ENCODE measurements around the gene PCDH9.

PCDH9 gene

GRCh38 chr13:67045357-67045756, 184.8 kb downstream of the PCDH9 start:
- no peaks in the 10 kb centered on the region for H3K27me3 ChIP-seq (ENCODE audit: insufficient read depth, low read depth)
- H3K36me3 ChIP-seq (ENCODE audit: insufficient read depth): no peaks in the 10 kb centered on the region
- no peak overlapping the region for H3K4me3 ChIP-seq (IDR thresholded peaks at IDR 0.05; ENCODE audit: insufficient read depth, low read depth, low read length)
- no peak for TF ChIP-seq CTCF (conservative IDR thresholded peaks at IDR 0.05; ENCODE audit: low read depth, low read length)
- no peaks in the 10 kb centered on the region for H4K20me1 ChIP-seq (ENCODE audit: insufficient read depth)
- H3K79me2 ChIP-seq (ENCODE audit: insufficient read depth, low read depth): no peaks in the 10 kb centered on the region
- H3K27ac ChIP-seq: no peak overlapping the region
- no peak overlapping the region for H3K9ac ChIP-seq
- H2AFZ ChIP-seq (ENCODE audit: low read depth): no peak overlapping the region
- H3K4me2 ChIP-seq: no peak overlapping the region
- H3K4me1 ChIP-seq (ENCODE audit: low read depth, poor library complexity, severe bottlenecking): no peaks in the 10 kb centered on the region

GRCh38 chr13:67043901-67044300, 186.2 kb downstream of the PCDH9 start:
- no peaks in the 10 kb centered on the region for H3K4me1 ChIP-seq (ENCODE audit: low read depth, poor library complexity, severe bottlenecking)
- no peak overlapping the region for H3K4me2 ChIP-seq
- no peak for TF ChIP-seq CTCF (conservative IDR thresholded peaks at IDR 0.05; ENCODE audit: low read depth, low read length)
- H3K27me3 ChIP-seq (ENCODE audit: insufficient read depth, low read depth): no peaks in the 10 kb centered on the region
- no peaks in the 10 kb centered on the region for H3K36me3 ChIP-seq (ENCODE audit: insufficient read depth)
- H3K4me3 ChIP-seq (IDR thresholded peaks at IDR 0.05; ENCODE audit: insufficient read depth, low read depth, low read length): no peak overlapping the region
- H3K9ac ChIP-seq: no peak overlapping the region
- H2AFZ ChIP-seq (ENCODE audit: low read depth): no peak overlapping the region
- no peaks in the 10 kb centered on the region for H3K79me2 ChIP-seq (ENCODE audit: insufficient read depth, low read depth)
- no peak overlapping the region for H3K27ac ChIP-seq
- no peaks in the 10 kb centered on the region for H4K20me1 ChIP-seq (ENCODE audit: insufficient read depth)

- H3K27ac ChIP-seq: no peak overlapping the region
- no peak overlapping the region for H3K4me2 ChIP-seq
- TF ChIP-seq CTCF (conservative IDR thresholded peaks at IDR 0.05; ENCODE audit: low read depth, low read length): no peak
- H2AFZ ChIP-seq (ENCODE audit: low read depth): no peak overlapping the region
- no peak overlapping the region for H3K4me3 ChIP-seq (IDR thresholded peaks at IDR 0.05; ENCODE audit: insufficient read depth, low read depth, low read length)
- no peaks in the 10 kb centered on the region for H3K36me3 ChIP-seq (ENCODE audit: insufficient read depth)
- H3K27me3 ChIP-seq (ENCODE audit: insufficient read depth, low read depth): no peaks in the 10 kb centered on the region
- no peak overlapping the region for H3K9ac ChIP-seq
- no peaks in the 10 kb centered on the region for H3K79me2 ChIP-seq (ENCODE audit: insufficient read depth, low read depth)
- H3K4me1 ChIP-seq (ENCODE audit: low read depth, poor library complexity, severe bottlenecking): no peaks in the 10 kb centered on the region
- H4K20me1 ChIP-seq (ENCODE audit: insufficient read depth): no peaks in the 10 kb centered on the region
These were observed 187.6 kb downstream of the PCDH9 start for GRCh38 chr13:67042556-67042955.

- no peaks in the 10 kb centered on the region for H4K20me1 ChIP-seq (ENCODE audit: insufficient read depth)
- no peak overlapping the region for H3K27ac ChIP-seq
- H3K4me1 ChIP-seq (ENCODE audit: low read depth, poor library complexity, severe bottlenecking): no peaks in the 10 kb centered on the region
- H3K27me3 ChIP-seq (ENCODE audit: insufficient read depth, low read depth): no peaks in the 10 kb centered on the region
- H2AFZ ChIP-seq (ENCODE audit: low read depth): no peak overlapping the region
- no peak overlapping the region for H3K4me2 ChIP-seq
- no peaks in the 10 kb centered on the region for H3K79me2 ChIP-seq (ENCODE audit: insufficient read depth, low read depth)
- H3K4me3 ChIP-seq (IDR thresholded peaks at IDR 0.05; ENCODE audit: insufficient read depth, low read depth, low read length): no peak overlapping the region
- no peak for TF ChIP-seq CTCF (conservative IDR thresholded peaks at IDR 0.05; ENCODE audit: low read depth, low read length)
- H3K9ac ChIP-seq: no peak overlapping the region
- H3K36me3 ChIP-seq (ENCODE audit: insufficient read depth): no peaks in the 10 kb centered on the region
These were observed 193.3 kb downstream of the PCDH9 start for GRCh38 chr13:67036699-67037457.

All from KMS-11 (cell line).